Mesodermal cell (in vitro differentiated cells): ENCODE data around the gene NDNF.

Source experiments
- H3K27ac ChIP-seq: 2 replicates; pipeline ENCODE4 v1.7.0; 2013; ENCODE audit warnings: mild to moderate bottlenecking, low read depth, low read length, moderate library complexity; ENCODE audit not compliant: severe bottlenecking
- H3K36me3 ChIP-seq: 2 replicates; pipeline ENCODE4 v1.7.1; 2013; ENCODE audit warnings: mild to moderate bottlenecking, low read length, moderate library complexity; ENCODE audit not compliant: control insufficient read depth, insufficient read depth
- H3K4me1 ChIP-seq: one replicate; pipeline ENCODE4 v1.7.1; 2013; ENCODE audit warnings: mild to moderate bottlenecking, low read length; ENCODE audit not compliant: insufficient read depth, control insufficient read depth, poor library complexity, severe bottlenecking
- H3K4me3 ChIP-seq: 2 replicates; pipeline ENCODE4 v1.7.0; 2013; ENCODE audit warnings: low read length, control low read depth, mild to moderate bottlenecking; ENCODE audit not compliant: insufficient read depth, poor library complexity, severe bottlenecking; ENCODE audit errors: extremely low read depth
- H3K9me3 ChIP-seq: 2 replicates; pipeline ENCODE4 v1.7.1; 2013; ENCODE audit warnings: mild to moderate bottlenecking, low read length, moderate library complexity; ENCODE audit not compliant: control insufficient read depth
- WGBS, 2 experiments: methylation state at CpG; one replicate each; pipeline ENCODE4 v1.1.5; 2013; ENCODE audit warnings: missing lambda C conversion rate in 2 of 2; ENCODE audit not compliant: insufficient coverage in 2 of 2; 5-methylcytosine and 5-hydroxymethylcytosine counted together

NDNF gene

DNA sequence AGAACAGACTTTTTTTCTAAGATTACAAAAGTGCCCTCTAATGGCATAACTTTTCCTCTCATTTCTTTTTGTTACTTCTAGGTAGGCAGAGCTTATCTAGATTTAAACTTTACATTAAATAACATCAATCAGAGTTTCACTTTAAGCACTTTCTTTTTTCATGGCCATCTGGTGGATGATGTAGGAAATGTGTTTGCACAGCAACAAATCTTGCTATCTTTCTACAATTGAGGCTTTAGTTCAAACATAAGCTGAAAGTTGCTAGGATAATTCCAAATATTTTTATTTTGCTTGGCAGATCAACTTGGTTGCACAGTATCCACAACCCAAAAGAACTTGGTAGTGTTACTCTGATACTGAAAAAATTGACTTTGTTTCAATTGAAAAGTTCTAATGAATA, 22.0 kb downstream of the NDNF start:
- Histone ChIP-seq H3K4me1 (no peaks in the 10 kb centered on the region), H3K4me3 (no peak overlapping the region), H3K9me3 (no peaks in the 10 kb centered on the region), H3K27ac (no peak overlapping the region), H3K36me3 (no peaks in the 10 kb centered on the region)

DNA sequence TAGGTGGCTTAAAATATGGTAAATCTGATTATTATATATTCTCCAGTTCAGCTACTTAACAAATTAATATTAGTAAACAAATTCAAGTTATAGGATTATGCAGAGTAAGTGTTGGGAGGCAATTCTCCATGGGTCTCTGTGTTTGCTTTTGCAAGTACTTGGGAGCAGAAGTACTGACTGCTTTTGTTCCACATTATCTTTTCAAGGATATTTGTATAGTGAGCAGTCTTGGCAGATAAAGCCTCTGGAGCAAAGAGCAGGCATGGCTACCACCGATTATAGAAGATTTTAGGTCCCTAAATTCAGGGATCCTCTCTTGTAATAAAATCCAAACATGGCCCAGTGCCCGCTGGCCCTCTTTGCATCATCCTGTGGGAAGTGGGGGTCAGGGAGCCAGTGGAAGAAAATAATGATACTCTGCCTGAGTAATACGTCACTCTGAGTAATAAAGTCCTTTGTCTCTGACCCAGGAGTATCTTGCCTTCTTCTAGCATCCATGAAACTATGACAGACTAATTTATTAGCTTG, 23.2 kb downstream of the NDNF start:
- Histone ChIP-seq H3K36me3 (no peaks in the 10 kb centered on the region), H3K4me1 (no peaks in the 10 kb centered on the region), H3K9me3 (no peaks in the 10 kb centered on the region), H3K4me3 (no peak overlapping the region), H3K27ac (no peak overlapping the region)
- WGBS, 2 experiments = 80 to 100% methylated on average over 1 of the region's 3 CpGs

DNA sequence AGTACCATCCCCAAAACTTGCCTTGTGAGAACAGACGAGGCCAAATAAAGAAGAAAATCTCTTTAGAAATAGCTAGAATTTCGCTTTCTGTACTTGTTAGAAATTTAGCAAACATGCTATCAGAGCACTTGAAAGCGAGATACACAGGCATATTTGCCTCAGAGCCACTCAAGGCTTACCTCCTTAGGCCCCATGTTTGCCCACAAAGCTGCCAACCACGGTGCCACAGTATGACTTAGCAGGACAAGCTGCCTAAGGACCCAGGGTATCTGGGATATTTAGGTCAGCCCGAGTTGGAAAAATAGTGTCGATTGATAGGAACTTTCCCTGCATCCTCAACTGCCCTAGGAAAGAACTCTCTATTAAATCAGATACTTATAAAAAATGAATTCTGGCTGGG, 24.2 kb downstream of the NDNF start:
- Histone ChIP-seq H3K27ac (no peak overlapping the region), H3K4me1 (no peaks in the 10 kb centered on the region), H3K9me3 (no peaks in the 10 kb centered on the region), H3K36me3 (no peaks in the 10 kb centered on the region), H3K4me3 (no peak overlapping the region)
- 88 to 100% methylated on average over 3 to 5 of the region's 6 CpGs for WGBS, 2 experiments

DNA sequence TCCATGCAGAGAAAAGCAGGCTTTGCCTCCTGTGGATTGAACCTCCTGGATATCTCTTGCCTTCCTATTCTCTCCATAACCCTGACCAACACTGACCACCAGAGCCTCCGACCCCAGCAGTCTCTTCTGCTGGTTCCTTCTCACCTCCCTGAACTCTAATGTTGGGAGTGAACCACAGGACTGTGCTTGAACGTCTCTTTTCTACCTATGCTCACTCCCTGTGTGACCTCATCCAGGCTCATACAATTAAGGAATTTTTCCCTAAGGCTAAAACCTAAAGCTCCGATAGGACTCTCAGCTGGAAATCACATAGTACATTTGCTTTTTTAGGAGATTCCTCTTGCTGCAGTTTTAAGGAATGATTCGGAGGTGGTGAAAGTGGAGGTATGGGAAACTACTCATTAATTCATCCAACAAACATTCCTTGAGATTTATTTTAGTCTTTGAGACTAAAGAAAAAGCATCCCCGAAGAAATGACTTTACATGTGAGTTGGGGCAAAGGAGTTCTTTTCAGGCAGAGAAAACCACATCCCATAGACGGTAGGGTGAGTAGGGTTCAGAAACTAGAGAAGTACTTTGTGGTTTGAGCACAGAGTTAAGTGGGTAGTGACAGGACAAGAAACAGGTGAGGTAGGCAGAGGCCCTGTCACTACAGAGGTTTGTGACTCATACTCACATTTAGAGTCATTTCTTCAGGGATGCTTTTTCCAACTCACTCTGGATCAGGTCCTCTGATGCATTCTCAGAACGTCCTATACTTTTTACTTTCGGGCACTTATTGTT, 30.8 kb downstream of the NDNF start:
- H3K9me3 ChIP-seq = no peaks in the 10 kb centered on the region
- 62 to 75% methylated on average over 3 of the region's 8 CpGs for WGBS, 2 experiments
- no peaks in the 10 kb centered on the region for H3K4me1 ChIP-seq
- H3K27ac ChIP-seq = no peak overlapping the region
- H3K36me3 ChIP-seq = no peaks in the 10 kb centered on the region
- no peak overlapping the region for H3K4me3 ChIP-seq

DNA sequence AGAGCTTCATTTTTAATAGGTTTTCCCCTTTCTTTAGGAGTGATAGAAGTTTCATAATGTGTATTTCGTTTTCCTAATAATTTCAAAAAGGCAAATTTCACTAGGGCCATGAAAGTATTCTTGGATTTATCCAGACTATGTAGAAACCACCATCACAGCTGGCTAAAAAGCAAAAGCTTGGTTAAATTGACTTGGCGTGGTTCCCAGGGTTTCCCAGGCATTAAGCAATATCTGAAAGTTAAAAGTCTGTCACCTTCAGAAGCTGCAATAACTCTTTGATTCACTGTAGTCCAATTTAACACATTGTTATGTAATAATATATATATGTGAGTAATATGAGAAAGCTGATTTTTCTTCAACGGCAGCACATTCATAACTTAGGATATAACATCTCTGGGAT, 38.3 kb downstream of the NDNF start:
- WGBS, 2 experiments = 100% methylated on average over 1 of the region's 3 CpGs; no CpG with 5 or more reads in 1 of the 2 experiments
- no peaks in the 10 kb centered on the region for H3K4me1 ChIP-seq
- H3K4me3 ChIP-seq = no peak overlapping the region
- H3K9me3 ChIP-seq = no peaks in the 10 kb centered on the region
- H3K27ac ChIP-seq = no peak overlapping the region
- no peaks in the 10 kb centered on the region for H3K36me3 ChIP-seq

DNA sequence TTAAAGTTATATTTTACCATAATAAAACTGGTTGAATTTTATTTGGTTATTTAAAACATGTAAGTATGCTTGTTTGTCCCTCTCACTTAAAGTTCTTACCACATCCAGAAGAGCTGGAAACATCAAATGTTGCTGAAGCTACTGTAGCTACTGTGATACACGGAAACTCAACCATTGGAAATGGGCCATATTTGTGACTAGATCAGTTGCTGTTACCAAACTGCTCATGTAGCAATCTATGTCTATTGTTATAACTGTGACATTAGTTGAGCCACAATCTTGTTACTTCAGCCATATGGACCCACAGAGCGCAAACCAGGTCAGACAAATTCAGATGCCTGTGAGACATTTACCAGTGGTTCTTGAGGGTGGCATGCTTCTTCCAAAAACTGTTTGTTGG, 41.6 kb downstream of the NDNF start:
- Histone ChIP-seq H3K27ac (no peak overlapping the region), H3K9me3 (no peaks in the 10 kb centered on the region), H3K4me1 (no peaks in the 10 kb centered on the region), H3K4me3 (no peak overlapping the region), H3K36me3 (no peaks in the 10 kb centered on the region)
- 95 to 100% methylated on average over 2 of the region's 2 CpGs for WGBS, 2 experiments

DNA sequence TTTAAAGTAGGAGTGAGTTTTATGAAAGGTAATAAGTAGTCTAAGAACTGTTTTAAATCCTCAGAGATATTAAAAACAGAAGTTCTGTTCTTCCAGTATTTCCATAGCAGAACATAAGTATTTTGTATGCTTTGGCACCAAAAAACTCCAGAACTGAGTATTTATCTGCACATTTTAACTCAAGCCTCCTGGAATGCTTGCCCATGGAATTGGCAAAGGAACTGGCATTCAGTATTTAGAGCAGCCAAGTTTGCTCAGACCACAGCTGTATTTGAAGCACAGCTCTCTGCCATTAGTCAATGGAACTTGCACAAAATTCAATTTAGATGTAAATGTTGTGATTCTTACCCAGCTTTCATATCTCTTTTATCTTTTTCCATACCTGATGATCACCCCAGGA, 42.2 kb downstream of the NDNF start:
- H3K9me3 ChIP-seq = no peaks in the 10 kb centered on the region
- H3K27ac ChIP-seq = no peak overlapping the region
- H3K4me3 ChIP-seq = no peak overlapping the region
- H3K4me1 ChIP-seq = no peaks in the 10 kb centered on the region
- H3K36me3 ChIP-seq = no peaks in the 10 kb centered on the region

DNA sequence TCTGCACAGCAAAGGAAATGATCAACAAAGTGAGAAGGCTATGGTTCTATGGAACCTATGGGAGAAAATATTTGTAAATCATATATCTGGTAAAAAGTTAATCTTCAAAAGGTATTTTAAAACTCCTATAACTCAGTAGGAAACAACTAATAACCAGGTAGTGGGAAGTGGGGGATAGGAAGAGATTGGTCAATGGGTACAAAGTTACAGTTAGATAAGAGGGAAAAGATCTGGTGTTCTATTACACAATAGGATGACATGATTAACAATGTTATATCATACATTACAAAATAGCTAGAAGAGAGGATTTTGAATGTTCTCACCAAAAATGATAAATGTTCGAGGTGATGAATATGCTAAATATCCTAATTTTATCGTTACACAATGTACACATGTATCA, 46.3 kb downstream of the NDNF start:
- no peaks in the 10 kb centered on the region for H3K9me3 ChIP-seq
- H3K4me1 ChIP-seq = no peaks in the 10 kb centered on the region
- WGBS, 2 experiments = no CpG with 5 or more reads among the region's 2 CpGs
- no peaks in the 10 kb centered on the region for H3K36me3 ChIP-seq
- H3K4me3 ChIP-seq = no peak overlapping the region
- no peak overlapping the region for H3K27ac ChIP-seq

DNA sequence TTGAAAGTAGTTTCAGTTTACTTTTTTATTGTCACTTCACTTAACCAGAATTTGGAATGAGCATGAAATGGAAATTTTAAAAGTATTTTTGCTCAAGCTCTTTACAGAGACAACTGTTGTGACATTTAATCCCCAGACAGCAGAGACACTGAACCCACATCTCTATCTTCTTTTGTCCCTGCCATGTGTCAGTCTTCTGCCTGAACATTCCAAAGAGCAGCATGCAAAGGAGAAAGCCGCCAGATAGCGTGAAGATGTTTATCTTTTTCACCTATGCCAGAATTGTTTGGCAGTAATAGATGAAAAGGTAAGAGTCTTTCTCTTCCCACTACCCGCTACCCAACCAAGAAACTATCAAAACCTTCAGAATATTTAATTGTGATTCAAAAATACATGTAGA, 46.8 kb downstream of the NDNF start:
- Histone ChIP-seq H3K4me1 (no peaks in the 10 kb centered on the region), H3K36me3 (no peaks in the 10 kb centered on the region), H3K9me3 (no peaks in the 10 kb centered on the region), H3K4me3 (no peak overlapping the region), H3K27ac (no peak overlapping the region)
- no CpG with 5 or more reads among the region's 3 CpGs for WGBS, 2 experiments

DNA sequence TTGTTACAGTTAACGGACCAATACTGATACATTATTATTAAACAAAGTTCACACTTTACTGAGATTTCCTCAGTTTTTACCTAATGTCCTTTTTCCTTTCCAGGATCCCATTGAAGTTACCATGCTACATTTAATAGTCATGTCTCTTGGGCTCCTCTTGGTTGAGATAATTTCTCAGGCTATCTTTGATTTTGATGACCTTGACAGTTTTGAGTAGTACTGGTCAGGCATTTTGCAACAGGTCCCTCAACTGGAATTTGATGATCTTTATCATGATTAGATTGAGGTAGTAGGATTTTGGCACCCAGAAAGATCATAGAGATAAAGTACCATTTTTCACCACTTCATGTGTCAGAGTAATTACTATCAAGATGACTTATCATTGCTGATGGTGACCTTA, 53.8 kb downstream of the NDNF start:
- H3K27ac ChIP-seq = no peak overlapping the region
- no peaks in the 10 kb centered on the region for H3K9me3 ChIP-seq
- H3K4me1 ChIP-seq = no peaks in the 10 kb centered on the region
- WGBS, 2 experiments = 80% methylated on average over 1 of the region's 1 CpG; no CpG with 5 or more reads in 1 of the 2 experiments
- no peaks in the 10 kb centered on the region for H3K36me3 ChIP-seq
- H3K4me3 ChIP-seq = no peak overlapping the region

DNA sequence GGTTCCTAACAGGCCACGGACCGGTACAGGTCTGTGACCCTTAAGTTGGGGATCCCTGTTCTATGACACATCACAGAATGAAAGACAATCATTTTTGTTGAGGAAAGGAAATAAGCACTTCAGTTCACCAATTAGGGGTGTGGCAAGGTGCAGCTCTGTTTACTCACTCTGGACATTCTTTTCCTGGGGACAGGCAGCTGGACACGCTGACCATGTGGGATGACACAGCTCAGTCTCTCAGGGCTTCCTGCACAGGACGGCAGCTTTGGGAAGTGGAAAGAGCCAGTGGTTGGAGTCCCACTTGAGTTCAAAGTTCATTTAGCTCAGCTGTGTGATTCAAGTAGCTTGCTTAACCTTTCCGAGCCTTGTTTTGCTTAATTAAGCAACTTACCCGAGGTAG, 55.7 kb downstream of the NDNF start:
- Histone ChIP-seq H3K4me3 (no peak overlapping the region), H3K9me3 (no peaks in the 10 kb centered on the region), H3K36me3 (no peaks in the 10 kb centered on the region), H3K4me1 (no peaks in the 10 kb centered on the region), H3K27ac (no peak overlapping the region)
- WGBS, 2 experiments = 88 to 93% methylated on average over 3 to 6 of the region's 6 CpGs
